K562 (cell line): ENCODE data around the gene C7orf57. TPM values are rescaled to one million over a fixed set of nuclear protein-coding genes. Genes with fewer than 3 reads are reported as not detected.

Experiments
- ATAC-seq: fragments of 200-7000 bp; cut with Tn5 transposase; 3 replicates; pipeline ENCODE4 v1.9.1; 2020; ENCODE audit warnings: moderate library complexity
- BruUV-seq: library from RNA; stranded (reverse); fragments of 400-500 nt; replicated peaks from 2 replicates; lab custom pipeline; 2021; lab: Mats Ljungman, UMichigan
- CTCF ChIA-PET: fragments of 300-600 bp; formaldehyde crosslinking; extraction: SDS; loops from one replicate; lab custom pipeline; 2021; ENCODE audit warnings: low intra/inter-chr PET ratio; lab: Yijun Ruan, JAX
- POLR2A ChIA-PET: fragments of 300-600, 350-650 bp; sonication (Branson Sonifier 250); formaldehyde crosslinking; extraction: SDS; loops from one replicate; lab custom pipeline; 2021; ENCODE audit warnings: antibody characterized with exemption, inconsistent platforms; lab: Yijun Ruan, JAX
- DNase-seq, 4 experiments: peaks; one replicate each; pipeline versions ENCODE4 v3.0.0 to v3.0.0-alpha.2; 2011 to 2018; ENCODE audit warnings: low spot score in 3 of 4, mixed read lengths in 3 of 4; ENCODE audit errors: extremely low read depth in 1 of 4
- FAIRE-seq: peaks from 2 replicates; lab custom pipeline; 2011; peaks lifted over from hg19 to GRCh38; lab: Jason Lieb, UNC
- H2AFZ ChIP-seq: 2 replicates; pipeline ENCODE4 v1.6.0; 2011; ENCODE audit warnings: low read depth, low read length, control low read depth, inconsistent platforms
- H3K27ac ChIP-seq: fragments of 200-600 bp; 3 replicates; pipeline ENCODE4 v1.8.0; 2011; ENCODE audit warnings: low read depth, mild to moderate bottlenecking, control low read depth, inconsistent platforms, low read length, moderate library complexity, mixed read lengths; ENCODE audit errors: extremely low read depth
- H3K27me3 ChIP-seq, 2 experiments: fragments of 300-600 bp in 1 of 2; 2 replicates in 1 of 2; 3 replicates in 1 of 2; pipeline versions ENCODE4 v1.6.0 to v1.8.0; 2011; ENCODE audit warnings: inconsistent platforms in 2 of 2, low read length in 2 of 2, mild to moderate bottlenecking in 1 of 2, mixed read lengths in 1 of 2, moderate library complexity in 1 of 2; ENCODE audit not compliant: control insufficient read depth in 2 of 2, insufficient read depth in 2 of 2
- H3K36me3 ChIP-seq: fragments of 300-600 bp; 3 replicates; pipeline ENCODE4 v1.8.0; 2011; ENCODE audit warnings: mild to moderate bottlenecking, low read length, inconsistent platforms; ENCODE audit not compliant: control insufficient read depth, insufficient read depth
- H3K4me1 ChIP-seq, 2 experiments: fragments of 200-600 bp in 1 of 2; replicated peaks in 1 of 2; 2 replicates in 1 of 2; 3 replicates in 1 of 2; pipeline versions ENCODE4 v1.5.1 to v1.8.0; 2011; ENCODE audit warnings: inconsistent platforms in 2 of 2, low read length in 2 of 2, mild to moderate bottlenecking in 1 of 2, mixed read lengths in 1 of 2, moderate library complexity in 1 of 2; ENCODE audit not compliant: control insufficient read depth in 2 of 2, insufficient read depth in 2 of 2
- H3K4me2 ChIP-seq: 2 replicates; pipeline ENCODE4 v1.6.1; 2011; ENCODE audit warnings: low read length, control low read depth, inconsistent platforms, mixed read lengths; ENCODE audit not compliant: insufficient read depth
- H3K4me3 ChIP-seq: fragments of 200-600 bp; sonication (generic), shearing (Covaris generic); 2 replicates; pipeline ENCODE4 v1.5.1; 2016; ENCODE audit warnings: control low read depth, inconsistent platforms
- H3K79me2 ChIP-seq: fragments of 200-600 bp; 3 replicates; pipeline ENCODE4 v1.8.0; 2011; ENCODE audit warnings: low read length, inconsistent platforms; ENCODE audit not compliant: control insufficient read depth, insufficient read depth
- H3K9ac ChIP-seq, 2 experiments: 2 replicates each; pipeline versions ENCODE4 v1.6.0 to v1.6.1; 2011; ENCODE audit warnings: low read depth in 2 of 2, low read length in 2 of 2, control low read depth in 1 of 2, inconsistent platforms in 1 of 2, mild to moderate bottlenecking in 1 of 2, mixed read lengths in 1 of 2; ENCODE audit not compliant: insufficient read depth in 1 of 2
- H3K9me1 ChIP-seq: one replicate; pipeline ENCODE4 v1.6.0; 2011; ENCODE audit warnings: inconsistent platforms, mild to moderate bottlenecking, low read length, moderate library complexity; ENCODE audit not compliant: control insufficient read depth, insufficient read depth
- H3K9me3 ChIP-seq: replicated peaks from 2 replicates; pipeline ENCODE4 v1.5.1; 2011; ENCODE audit warnings: low read depth, low read length, inconsistent platforms; ENCODE audit not compliant: control insufficient read depth, insufficient read depth
- H4K20me1 ChIP-seq: replicated peaks from 2 replicates; pipeline ENCODE4 v1.6.1; 2011; ENCODE audit warnings: low read length, inconsistent platforms, mixed read lengths; ENCODE audit not compliant: control insufficient read depth, insufficient read depth
- BRCA1 ChIP-seq, 2 experiments: fragments of 450-650 bp in 1 of 2; sonication (generic) in 1 of 2; formaldehyde crosslinking in 1 of 2; IDR thresholded peaks; 2 replicates each; pipeline versions ENCODE4 v1.5.0 to v1.6.1; 2017 to 2020; ENCODE audit warnings: mild to moderate bottlenecking in 1 of 2, missing genetic modification reagents in 1 of 2
- DDX20 ChIP-seq: fragments of 450-650 bp; IDR thresholded peaks from 2 replicates; pipeline ENCODE4 v1.6.1; 2016; ENCODE audit warnings: missing genetic modification characterization, low read depth, mild to moderate bottlenecking, missing compliant biosample characterization, moderate library complexity
- DIDO1 ChIP-seq: fragments of 450-650 bp; IDR thresholded peaks from 2 replicates; pipeline ENCODE4 v1.6.1; 2016; ENCODE audit warnings: low read depth, missing biosample characterization, missing genetic modification characterization
- GATAD2A ChIP-seq: fragments of 450-650 bp; IDR thresholded peaks from 2 replicates; pipeline ENCODE4 v1.6.1; 2017
- HDAC6 ChIP-seq: IDR thresholded peaks from 2 replicates; pipeline ENCODE4 v1.6.1; 2012; ENCODE audit warnings: low read depth, mild to moderate bottlenecking, control low read depth, inconsistent platforms, low read length, moderate library complexity
- MTF1 ChIP-seq: fragments of 250-450 bp; sonication (Bioruptor Pico); IDR thresholded peaks from 2 replicates; pipeline ENCODE4 v1.9.0; 2021; ENCODE audit warnings: moderate library complexity, mild to moderate bottlenecking, inconsistent platforms, borderline replicate concordance
- NCOA1 ChIP-seq: fragments of 450-650 bp; IDR thresholded peaks from 2 replicates; pipeline ENCODE4 v1.6.1; 2016; ENCODE audit warnings: low read depth
- NFATC3 ChIP-seq: fragments of 450-650 bp; IDR thresholded peaks from 2 replicates; pipeline ENCODE4 v1.6.1; 2017; ENCODE audit warnings: mild to moderate bottlenecking
- SLC30A9 ChIP-seq: fragments of 250-450 bp; sonication (Bioruptor Pico); IDR thresholded peaks from 2 replicates; pipeline ENCODE4 v1.8.0; 2022; ENCODE audit warnings: mild to moderate bottlenecking, moderate library complexity
- SMARCA5 ChIP-seq: fragments of 450-650 bp; IDR thresholded peaks from 2 replicates; pipeline ENCODE4 v1.6.1; 2016
- SUPT5H ChIP-seq: fragments of 450-650 bp; IDR thresholded peaks from 2 replicates; pipeline ENCODE4 v1.6.1; 2016
- TBP ChIP-seq: optimal IDR thresholded peaks from 2 replicates; pipeline ENCODE3; 2011; ENCODE audit warnings: low read depth, low read length, improper control_type of control experiment
- ZNF133 ChIP-seq: fragments of 250-450 bp; sonication (Bioruptor Pico); IDR thresholded peaks from 2 replicates; pipeline ENCODE4 v1.4.0; 2020; ENCODE audit warnings: mild to moderate bottlenecking
- ZNF354B ChIP-seq: fragments of 250-450 bp; sonication (Bioruptor Pico); IDR thresholded peaks from 2 replicates; pipeline ENCODE4 v1.4.0; 2020
- ZNF408 ChIP-seq: fragments of 250-450 bp; sonication (Bioruptor Pico); IDR thresholded peaks from 2 replicates; pipeline ENCODE4 v1.4.0; 2020; ENCODE audit warnings: low read depth, mild to moderate bottlenecking, moderate library complexity
- ZNF507 ChIP-seq: conservative IDR thresholded peaks from 2 replicates; pipeline ENCODE4 v1.6.1; 2017; ENCODE audit warnings: missing genetic modification characterization, missing compliant biosample characterization
- WGBS: fragments of 100-300 bp; shearing (Covaris generic); methylation state at CpG from one replicate; pipeline ENCODE4 v1.1.6; 2016; ENCODE audit warnings: low coverage, mixed read lengths; ENCODE audit not compliant: insufficient coverage; ENCODE audit errors: missing lambda C conversion rate; 5-methylcytosine and 5-hydroxymethylcytosine counted together
- in situ Hi-C: fragments of 300-500 bp; cut with MboI; formaldehyde crosslinking; loops from 4 replicates; pipeline ENCODE4 v1.15.0; 2018; ENCODE audit warnings: inconsistent platforms, mixed read lengths
- intact Hi-C: fragments of 100-400 bp; cut with micrococcal nuclease; formaldehyde crosslinking; loops from 2 replicates; pipeline ENCODE4 v1.14.2; 2022
- polyA plus RNA-seq, 8 experiments: library from polyadenylated mRNA; depleted of rRNA in 4 of 8; stranded (reverse) in 5 of 8; unstranded in 3 of 8; fragments of >200 nt; fragmentation: Nextera tagmentation in 2 of 8; fragmentation: Illumina TruSeq in 1 of 8; extraction: Ambion mirVana in 2 of 8; extraction: Trizol in 1 of 8; gene quantifications; 2 replicates each; pipeline versions ENCODE4 v1.2.1 to v1.2.3, GENCODE V29; 2011 to 2014; ENCODE audit warnings: inconsistent platforms in 1 of 8, missing spikeins in 1 of 8
- total RNA-seq, 7 experiments: library from RNA; depleted of rRNA in 6 of 7; stranded (reverse); fragments of >200 nt in 6 of 7; fragmentation: Illumina TruSeq in 2 of 7; extraction: Trizol in 2 of 7; gene quantifications; 2 replicates each; pipeline versions ENCODE4 v1.2.1 to v1.2.3, GENCODE V29; 2011 to 2021; ENCODE audit warnings: low replicate concordance in 1 of 7
- TF ChIP-seq, protein P1 (sequence below): fragments of 250-450 bp; sonication (Bioruptor Pico); IDR thresholded peaks from 2 replicates; pipeline ENCODE4 v1.9.0; 2021; ENCODE audit warnings: mild to moderate bottlenecking

Gene C7orf57
- total and polyA plus RNA-seq, 9 of the 15 experiments (the other 6 are each of a cell fraction or from before 2014, with no cell fraction given) = not detected

DNA sequence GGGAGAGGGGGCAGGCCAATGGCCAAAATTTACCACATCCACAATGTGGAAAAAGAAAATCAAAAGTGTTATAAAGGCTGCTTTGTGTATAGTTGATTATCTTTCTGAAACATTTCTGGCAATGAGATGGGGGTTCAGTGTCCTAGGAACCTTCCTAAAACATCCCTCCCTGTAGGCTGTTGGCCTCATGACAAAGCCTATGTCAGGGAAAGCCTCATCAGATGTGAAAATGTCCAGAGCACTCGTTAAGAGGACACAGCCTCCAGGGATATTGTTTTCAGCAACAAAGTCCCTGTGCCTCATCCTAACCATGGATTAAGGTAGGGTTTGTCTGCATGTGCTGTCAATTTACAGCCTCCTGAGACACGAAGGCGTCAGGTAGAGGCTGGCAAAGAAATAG is 23.4 kb upstream of the C7orf57 start:
- H3K27ac ChIP-seq = no peak overlapping the region
- 0% methylated on average over 3 of the region's 3 CpGs for WGBS
- H3K27me3 ChIP-seq = peaks cover 0 to 11% of the 10 kb centered on the region in 2 experiments; a peak in 1 of 5 replicates
- intact Hi-C loops = no loop called here
- ChIA-PET CTCF (no interaction called here), POLR2A (no interaction called here)
- no TSS peak for BruUV-seq
- H3K36me3 ChIP-seq = no peaks in the 10 kb centered on the region
- no peak overlapping the region for H3K9ac ChIP-seq
- TF ChIP-seq SLC30A9 (no peak), MTF1 (no peak), HDAC6 (no peak), NFATC3 (no peak), ZNF133 (CRISPR knock-in tag) (no peak), ZNF408 (CRISPR knock-in tag) (no peak), GATAD2A (no peak), ZNF507 (no peak), NCOA1 (no peak), BRCA1 (IDR thresholded peaks at IDR 0.05) (no peak), BRCA1 (CRISPR knock-in tag; IDR thresholded peaks at IDR 0.05) (no peak), DDX20 (tag) (no peak), TBP (no peak), SMARCA5 (no peak), DIDO1 (tag) (no peak), SUPT5H (no peak), ZNF354B (CRISPR knock-in tag) (no peak)
- TF ChIP-seq, protein P1, sequence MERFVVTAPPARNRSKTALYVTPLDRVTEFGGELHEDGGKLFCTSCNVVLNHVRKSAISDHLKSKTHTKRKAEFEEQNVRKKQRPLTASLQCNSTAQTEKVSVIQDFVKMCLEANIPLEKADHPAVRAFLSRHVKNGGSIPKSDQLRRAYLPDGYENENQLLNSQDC = no peak
- no peaks in the 10 kb centered on the region for H4K20me1 ChIP-seq
- no peak overlapping the region for H2AFZ ChIP-seq
- no peaks in the 10 kb centered on the region for H3K4me1 ChIP-seq
- ATAC-seq (no peak), FAIRE-seq (no peak), DNase-seq (no peak)
- no peaks in the 10 kb centered on the region for H3K9me1 ChIP-seq
- in situ Hi-C loops = no loop called here
- H3K4me3 ChIP-seq = no peak overlapping the region
- no peak overlapping the region for H3K4me2 ChIP-seq
- H3K79me2 ChIP-seq = no peaks in the 10 kb centered on the region
- H3K9me3 ChIP-seq = no peaks in the 10 kb centered on the region
